GM19193 (cell line): ENCODE measurements around the gene SIL1.

Experiments used
- POLR2A ChIP-seq: IDR thresholded peaks from 4 replicates; pipeline ENCODE4 v1.6.1; 2011; ENCODE audit not compliant: insufficient read depth, insufficient read length; ENCODE audit errors: extremely low read depth

Gene SIL1

GRCh38 chr5:139043157-139043905 lies 154.8 kb downstream of the SIL1 start:
- TF ChIP-seq POLR2A: no peak

- no peak for TF ChIP-seq POLR2A
These were observed 158.1 kb downstream of the SIL1 start for GRCh38 chr5:139040081-139040480.

GRCh38 chr5:139038613-139039305 lies 159.4 kb downstream of the SIL1 start:
- no peak for TF ChIP-seq POLR2A

- TF ChIP-seq POLR2A: no peak
These were observed 160.4 kb downstream of the SIL1 start for GRCh38 chr5:139037732-139038131.

- no peak for TF ChIP-seq POLR2A
These were observed 171.0 kb downstream of the SIL1 start for GRCh38 chr5:139027150-139027549.

- no peak for TF ChIP-seq POLR2A
These were observed 172.5 kb downstream of the SIL1 start for GRCh38 chr5:139025651-139026050.

GRCh38 chr5:139023286-139023685 lies 174.9 kb downstream of the SIL1 start:
- no peak for TF ChIP-seq POLR2A

- no peak for TF ChIP-seq POLR2A
These were observed 175.6 kb downstream of the SIL1 start for GRCh38 chr5:139022528-139022927.

GRCh38 chr5:139021346-139021745 lies 176.8 kb downstream of the SIL1 start:
- TF ChIP-seq POLR2A: no peak

GRCh38 chr5:139019880-139020279 lies 178.3 kb downstream of the SIL1 start:
- TF ChIP-seq POLR2A: no peak

- no peak for TF ChIP-seq POLR2A
These were observed 179.0 kb downstream of the SIL1 start for GRCh38 chr5:139019211-139019610.

- TF ChIP-seq POLR2A: no peak
These were observed 180.5 kb downstream of the SIL1 start for GRCh38 chr5:139017624-139018023.

- TF ChIP-seq POLR2A: no peak
These were observed 182.0 kb downstream of the SIL1 start for GRCh38 chr5:139016186-139016585.

GRCh38 chr5:139014726-139015125 lies 183.4 kb downstream of the SIL1 start:
- TF ChIP-seq POLR2A: no peak

GRCh38 chr5:139012176-139012575 lies 186.0 kb downstream of the SIL1 start:
- no peak for TF ChIP-seq POLR2A

- no peak for TF ChIP-seq POLR2A
These were observed 193.5 kb downstream of the SIL1 start for GRCh38 chr5:139004374-139005307.

- TF ChIP-seq POLR2A: no peak
These were observed 198.5 kb downstream of the SIL1 start for GRCh38 chr5:138999674-139000073.
